ENCODE results near the gene STARD13.

STARD13 gene

GRCh38 chr13:33184530-33184929 lies 101.0 kb downstream of the STARD13 start:
- no peak overlapping the region for H3K9ac ChIP-seq (ENCODE audit: low read length)
- no CpG with 5 or more reads among the region's 2 CpGs for WGBS (ENCODE audit: extremely low coverage, insufficient coverage, low lambda C conversion rate)
- H3K23ac ChIP-seq (ENCODE audit: low read length) = no peak overlapping the region
- H3K18ac ChIP-seq (ENCODE audit: low read length) = no peak overlapping the region
- H2BK120ac ChIP-seq (ENCODE audit: low read depth, low read length) = no peak overlapping the region
- H3K4me3 ChIP-seq (ENCODE audit: low read length) = no peak overlapping the region
- H2AK5ac ChIP-seq (ENCODE audit: low read length) = no peak overlapping the region
- H2BK15ac ChIP-seq (replicated peaks; ENCODE audit: low read depth) = no peak overlapping the region
- no peak for DNase-seq
- no peak overlapping the region for H3K56ac ChIP-seq (ENCODE audit: low read length)
- H3K36me3 ChIP-seq (ENCODE audit: control insufficient read depth, insufficient read depth, low read length) = no peaks in the 10 kb centered on the region
- no peak overlapping the region for H2BK5ac ChIP-seq (ENCODE audit: low read length)
- H3K27me3 ChIP-seq (ENCODE audit: insufficient read depth, low read length, poor library complexity) = no peaks in the 10 kb centered on the region
- no peak overlapping the region for H3K27ac ChIP-seq (ENCODE audit: low read depth, low read length)
- H3K4me2 ChIP-seq (ENCODE audit: low read length) = no peak overlapping the region
- no peak overlapping the region for H3K4ac ChIP-seq (ENCODE audit: low read depth, low read length)
- no peak overlapping the region for H4K8ac ChIP-seq (ENCODE audit: low read depth, low read length)
- peaks cover 7% of the 10 kb centered on the region for H3K4me1 ChIP-seq (ENCODE audit: control insufficient read depth, low read depth, low read length)
- no peaks in the 10 kb centered on the region for H3K79me2 ChIP-seq (ENCODE audit: control insufficient read depth, insufficient read depth, low read length)
- H4K5ac ChIP-seq (ENCODE audit: low read length) = no peak overlapping the region
- H3K79me1 ChIP-seq (ENCODE audit: low read length) = no peaks in the 10 kb centered on the region

- Histone ChIP-seq H3K79me2 (ENCODE audit: control insufficient read depth, insufficient read depth, low read length) (no peaks in the 10 kb centered on the region), H3K18ac (ENCODE audit: low read length) (no peak overlapping the region), H3K4ac (ENCODE audit: low read depth, low read length) (no peak overlapping the region), H2BK15ac (replicated peaks; ENCODE audit: low read depth) (no peak overlapping the region), H2BK120ac (ENCODE audit: low read depth, low read length) (no peak overlapping the region), H4K8ac (ENCODE audit: low read depth, low read length) (no peak overlapping the region), H3K36me3 (ENCODE audit: control insufficient read depth, insufficient read depth, low read length) (no peaks in the 10 kb centered on the region), H3K4me1 (ENCODE audit: control insufficient read depth, low read depth, low read length) (peaks cover 7% of the 10 kb centered on the region), H3K27ac (ENCODE audit: low read depth, low read length) (no peak overlapping the region), H3K23ac (ENCODE audit: low read length) (no peak overlapping the region), H3K9ac (ENCODE audit: low read length) (no peak overlapping the region), H3K79me1 (ENCODE audit: low read length) (no peaks in the 10 kb centered on the region), H3K4me3 (ENCODE audit: low read length) (no peak overlapping the region), H3K4me2 (ENCODE audit: low read length) (no peak overlapping the region), H2AK5ac (ENCODE audit: low read length) (no peak overlapping the region), H3K27me3 (ENCODE audit: insufficient read depth, low read length, poor library complexity) (no peaks in the 10 kb centered on the region), H3K56ac (ENCODE audit: low read length) (no peak overlapping the region), H2BK5ac (ENCODE audit: low read length) (no peak overlapping the region), H4K5ac (ENCODE audit: low read length) (no peak overlapping the region)
- no CpG with 5 or more reads among the region's 2 CpGs for WGBS (ENCODE audit: extremely low coverage, insufficient coverage, low lambda C conversion rate)
- peak; percentile 54 for DNase-seq
Measured at GRCh38 chr13:33184112-33184490, 101.5 kb downstream of the STARD13 start.

- H2BK120ac ChIP-seq (ENCODE audit: low read depth, low read length) = no peak overlapping the region
- peaks cover 7% of the 10 kb centered on the region for H3K4me1 ChIP-seq (ENCODE audit: control insufficient read depth, low read depth, low read length)
- H3K27me3 ChIP-seq (ENCODE audit: insufficient read depth, low read length, poor library complexity) = no peaks in the 10 kb centered on the region
- H3K4ac ChIP-seq (ENCODE audit: low read depth, low read length) = peak overlapping the region; percentile 6
- no peaks in the 10 kb centered on the region for H3K79me2 ChIP-seq (ENCODE audit: control insufficient read depth, insufficient read depth, low read length)
- H2AK5ac ChIP-seq (ENCODE audit: low read length) = no peak overlapping the region
- no peak overlapping the region for H3K23ac ChIP-seq (ENCODE audit: low read length)
- H4K8ac ChIP-seq (ENCODE audit: low read depth, low read length) = no peak overlapping the region
- H2BK5ac ChIP-seq (ENCODE audit: low read length) = no peak overlapping the region
- H4K5ac ChIP-seq (ENCODE audit: low read length) = no peak overlapping the region
- no peak overlapping the region for H3K4me2 ChIP-seq (ENCODE audit: low read length)
- no peak overlapping the region for H3K56ac ChIP-seq (ENCODE audit: low read length)
- no peak overlapping the region for H3K9ac ChIP-seq (ENCODE audit: low read length)
- no peaks in the 10 kb centered on the region for H3K79me1 ChIP-seq (ENCODE audit: low read length)
- no peak overlapping the region for H3K27ac ChIP-seq (ENCODE audit: low read depth, low read length)
- H3K36me3 ChIP-seq (ENCODE audit: control insufficient read depth, insufficient read depth, low read length) = no peaks in the 10 kb centered on the region
- no peak for DNase-seq
- no CpG with 5 or more reads among the region's 3 CpGs for WGBS (ENCODE audit: extremely low coverage, insufficient coverage, low lambda C conversion rate)
- H2BK15ac ChIP-seq (replicated peaks; ENCODE audit: low read depth) = no peak overlapping the region
- no peak overlapping the region for H3K4me3 ChIP-seq (ENCODE audit: low read length)
- H3K18ac ChIP-seq (ENCODE audit: low read length) = no peak overlapping the region
Measured at GRCh38 chr13:33183431-33184111, 102.0 kb downstream of the STARD13 start.

GRCh38 chr13:33182729-33183128 lies 102.8 kb downstream of the STARD13 start:
- DNase-seq = no peak
- Histone ChIP-seq H2BK15ac (replicated peaks; ENCODE audit: low read depth) (no peak overlapping the region), H3K79me1 (ENCODE audit: low read length) (no peaks in the 10 kb centered on the region), H3K4ac (ENCODE audit: low read depth, low read length) (no peak overlapping the region), H3K23ac (ENCODE audit: low read length) (no peak overlapping the region), H2BK5ac (ENCODE audit: low read length) (no peak overlapping the region), H4K8ac (ENCODE audit: low read depth, low read length) (no peak overlapping the region), H3K4me1 (ENCODE audit: control insufficient read depth, low read depth, low read length) (peaks cover 7% of the 10 kb centered on the region), H3K4me2 (ENCODE audit: low read length) (no peak overlapping the region), H3K27me3 (ENCODE audit: insufficient read depth, low read length, poor library complexity) (no peaks in the 10 kb centered on the region), H3K18ac (ENCODE audit: low read length) (no peak overlapping the region), H3K9ac (ENCODE audit: low read length) (no peak overlapping the region), H3K27ac (ENCODE audit: low read depth, low read length) (no peak overlapping the region), H4K5ac (ENCODE audit: low read length) (no peak overlapping the region), H2AK5ac (ENCODE audit: low read length) (no peak overlapping the region), H2BK120ac (ENCODE audit: low read depth, low read length) (no peak overlapping the region), H3K79me2 (ENCODE audit: control insufficient read depth, insufficient read depth, low read length) (no peaks in the 10 kb centered on the region), H3K4me3 (ENCODE audit: low read length) (no peak overlapping the region), H3K36me3 (ENCODE audit: control insufficient read depth, insufficient read depth, low read length) (no peaks in the 10 kb centered on the region), H3K56ac (ENCODE audit: low read length) (no peak overlapping the region)
- WGBS (ENCODE audit: extremely low coverage, insufficient coverage, low lambda C conversion rate) = no CpG with 5 or more reads among the region's 9 CpGs

- no peak overlapping the region for H2AK5ac ChIP-seq (ENCODE audit: low read length)
- H3K56ac ChIP-seq (ENCODE audit: low read length) = no peak overlapping the region
- H3K27me3 ChIP-seq (ENCODE audit: insufficient read depth, low read length, poor library complexity) = no peaks in the 10 kb centered on the region
- no peak for DNase-seq
- H4K8ac ChIP-seq (ENCODE audit: low read depth, low read length) = no peak overlapping the region
- H4K5ac ChIP-seq (ENCODE audit: low read length) = no peak overlapping the region
- no peak overlapping the region for H2BK15ac ChIP-seq (replicated peaks; ENCODE audit: low read depth)
- peaks cover 7% of the 10 kb centered on the region for H3K4me1 ChIP-seq (ENCODE audit: control insufficient read depth, low read depth, low read length)
- no peak overlapping the region for H3K4me2 ChIP-seq (ENCODE audit: low read length)
- H3K23ac ChIP-seq (ENCODE audit: low read length) = no peak overlapping the region
- no peak overlapping the region for H3K4ac ChIP-seq (ENCODE audit: low read depth, low read length)
- H2BK5ac ChIP-seq (ENCODE audit: low read length) = no peak overlapping the region
- no peaks in the 10 kb centered on the region for H3K79me1 ChIP-seq (ENCODE audit: low read length)
- no peak overlapping the region for H3K18ac ChIP-seq (ENCODE audit: low read length)
- H2BK120ac ChIP-seq (ENCODE audit: low read depth, low read length) = no peak overlapping the region
- H3K4me3 ChIP-seq (ENCODE audit: low read length) = no peak overlapping the region
- no peaks in the 10 kb centered on the region for H3K79me2 ChIP-seq (ENCODE audit: control insufficient read depth, insufficient read depth, low read length)
- H3K27ac ChIP-seq (ENCODE audit: low read depth, low read length) = no peak overlapping the region
- H3K9ac ChIP-seq (ENCODE audit: low read length) = no peak overlapping the region
- no peaks in the 10 kb centered on the region for H3K36me3 ChIP-seq (ENCODE audit: control insufficient read depth, insufficient read depth, low read length)
Measured at GRCh38 chr13:33181264-33181663, 104.3 kb downstream of the STARD13 start.

DNA sequence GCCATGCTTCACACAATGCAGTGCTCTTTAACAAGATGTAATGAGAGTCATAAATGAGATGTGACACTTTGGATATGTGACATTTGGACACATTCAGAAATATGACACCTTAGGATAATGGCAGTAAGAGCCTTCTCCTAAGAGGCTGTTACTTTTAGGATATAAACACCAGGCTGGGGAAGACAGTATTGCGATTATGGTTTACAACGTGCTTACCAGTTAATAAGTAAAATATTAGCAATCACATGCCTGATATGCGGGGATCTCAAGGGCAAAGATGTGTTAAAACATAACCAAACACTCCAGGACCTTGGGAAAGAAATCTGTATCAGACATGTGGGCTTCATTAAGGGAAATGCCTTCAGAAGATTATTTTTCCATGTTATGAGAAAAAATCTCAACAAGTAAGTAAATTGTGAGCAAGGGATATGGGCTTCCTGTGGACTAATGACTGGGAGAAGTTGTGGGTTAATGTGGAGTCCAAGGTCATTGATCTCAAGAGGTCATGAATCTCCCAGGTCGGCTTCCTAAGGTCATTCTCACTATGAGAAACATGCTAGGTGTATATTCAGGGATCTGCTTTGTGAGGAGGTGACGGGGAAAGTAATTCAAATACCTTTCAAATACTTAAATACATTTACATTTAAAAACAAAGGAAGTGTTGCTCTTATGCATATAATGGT lies 105.3 kb downstream of the STARD13 start:
- H3K79me1 ChIP-seq (ENCODE audit: low read length) = no peaks in the 10 kb centered on the region
- H2BK15ac ChIP-seq (replicated peaks; ENCODE audit: low read depth) = no peak overlapping the region
- no peaks in the 10 kb centered on the region for H3K27me3 ChIP-seq (ENCODE audit: insufficient read depth, low read length, poor library complexity)
- peak overlapping the region; percentile 4 for H3K23ac ChIP-seq (ENCODE audit: low read length)
- no CpG with 5 or more reads among the region's 5 CpGs for WGBS (ENCODE audit: extremely low coverage, insufficient coverage, low lambda C conversion rate)
- H3K56ac ChIP-seq (ENCODE audit: low read length) = no peak overlapping the region
- peak; percentile 36 for DNase-seq
- no peak overlapping the region for H2BK120ac ChIP-seq (ENCODE audit: low read depth, low read length)
- no peak overlapping the region for H2AK5ac ChIP-seq (ENCODE audit: low read length)
- H3K4me3 ChIP-seq (ENCODE audit: low read length) = no peak overlapping the region
- no peaks in the 10 kb centered on the region for H3K36me3 ChIP-seq (ENCODE audit: control insufficient read depth, insufficient read depth, low read length)
- H3K18ac ChIP-seq (ENCODE audit: low read length) = peak overlapping the region; percentile 78
- no peaks in the 10 kb centered on the region for H3K79me2 ChIP-seq (ENCODE audit: control insufficient read depth, insufficient read depth, low read length)
- H4K8ac ChIP-seq (ENCODE audit: low read depth, low read length) = no peak overlapping the region
- no peak overlapping the region for H3K4me2 ChIP-seq (ENCODE audit: low read length)
- H3K4me1 ChIP-seq (ENCODE audit: control insufficient read depth, low read depth, low read length) = peaks cover 7% of the 10 kb centered on the region
- no peak overlapping the region for H4K5ac ChIP-seq (ENCODE audit: low read length)
- H3K27ac ChIP-seq (ENCODE audit: low read depth, low read length) = no peak overlapping the region
- no peak overlapping the region for H2BK5ac ChIP-seq (ENCODE audit: low read length)
- no peak overlapping the region for H3K4ac ChIP-seq (ENCODE audit: low read depth, low read length)
- H3K9ac ChIP-seq (ENCODE audit: low read length) = no peak overlapping the region
